NCI-H446 (cell line): ENCODE results near the gene CHODL.

ENCODE experiments used
- DNase-seq, 2 experiments: peaks; one replicate each; lab custom pipeline; 2025; lab: John Stamatoyannopoulos, UW

CHODL gene

GRCh38 chr21:18289876-18290275, 45.2 kb downstream of the CHODL start:
- DNase-seq: no peak

- DNase-seq: no peak
Observed at GRCh38 chr21:18294100-18294499, 49.5 kb downstream of the CHODL start.

GRCh38 chr21:18298228-18298627, 53.6 kb downstream of the CHODL start:
- DNase-seq: peak in 1 of 2 experiments; percentile 29
